ENCODE data around the gene TRIM66. TPM values are rescaled to one million over a fixed set of nuclear protein-coding genes. Genes with fewer than 3 reads are reported as not detected.

The TRIM66 gene
- total RNA-seq, 3 donors from 2014 or later = 9.6 to 21.3 (median 15.9) TPM

DNA sequence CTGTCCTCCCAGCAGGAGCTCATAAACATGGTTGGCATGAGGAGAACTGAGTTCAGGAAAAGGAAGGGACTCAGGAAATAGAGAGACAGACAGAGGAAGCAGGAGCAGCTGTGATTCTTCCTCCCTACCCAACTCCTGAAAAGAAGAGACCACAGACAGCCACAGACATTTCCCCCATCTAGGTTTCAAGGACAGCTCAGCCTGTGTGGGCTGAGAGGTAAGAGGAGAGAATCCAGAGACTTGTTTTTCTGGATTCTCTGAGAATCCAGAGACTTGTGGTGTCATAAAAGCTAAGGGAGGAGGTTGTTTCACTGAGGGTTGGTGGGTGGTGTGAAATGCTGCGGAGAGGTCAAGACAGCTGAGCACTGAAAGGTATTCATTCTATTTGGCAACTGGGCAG lies 69.4 kb downstream of the TRIM66 start:
- TF ChIP-seq CTCF (IDR thresholded peaks at IDR 0.05) = no peak
- DNase-seq = no peak
- H3K4me3 ChIP-seq = no peak overlapping the region
- ATAC-seq = no peak
- no peaks in the 10 kb centered on the region for H3K9me3 ChIP-seq
- no peaks in the 10 kb centered on the region for H3K36me3 ChIP-seq (ENCODE audit: low read depth)
- intact Hi-C loops (cut with DNase I, micrococcal nuclease) = no loop called here
- no peaks in the 10 kb centered on the region for H3K4me1 ChIP-seq (ENCODE audit: low read depth)

DNA sequence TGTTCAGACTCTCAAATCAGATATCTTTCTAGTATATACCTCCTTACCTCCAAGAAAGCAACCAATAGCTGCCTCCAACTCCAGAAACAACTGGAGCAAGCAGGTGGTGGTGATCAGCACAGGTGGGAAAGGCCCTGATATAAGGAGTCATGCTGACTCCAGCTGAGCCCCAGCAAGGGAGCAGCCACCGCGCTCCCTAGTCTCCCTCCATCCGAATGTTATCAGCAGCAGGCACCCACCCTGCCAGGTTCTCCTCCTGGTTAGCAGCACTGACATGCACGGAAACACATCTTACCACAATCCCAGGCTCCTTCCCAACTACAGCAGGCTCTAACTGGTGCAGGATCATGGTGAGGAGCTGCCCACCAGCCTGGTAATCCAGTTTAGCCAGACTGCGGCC lies 69.9 kb downstream of the TRIM66 start:
- no peak for DNase-seq
- ATAC-seq = no peak

DNA sequence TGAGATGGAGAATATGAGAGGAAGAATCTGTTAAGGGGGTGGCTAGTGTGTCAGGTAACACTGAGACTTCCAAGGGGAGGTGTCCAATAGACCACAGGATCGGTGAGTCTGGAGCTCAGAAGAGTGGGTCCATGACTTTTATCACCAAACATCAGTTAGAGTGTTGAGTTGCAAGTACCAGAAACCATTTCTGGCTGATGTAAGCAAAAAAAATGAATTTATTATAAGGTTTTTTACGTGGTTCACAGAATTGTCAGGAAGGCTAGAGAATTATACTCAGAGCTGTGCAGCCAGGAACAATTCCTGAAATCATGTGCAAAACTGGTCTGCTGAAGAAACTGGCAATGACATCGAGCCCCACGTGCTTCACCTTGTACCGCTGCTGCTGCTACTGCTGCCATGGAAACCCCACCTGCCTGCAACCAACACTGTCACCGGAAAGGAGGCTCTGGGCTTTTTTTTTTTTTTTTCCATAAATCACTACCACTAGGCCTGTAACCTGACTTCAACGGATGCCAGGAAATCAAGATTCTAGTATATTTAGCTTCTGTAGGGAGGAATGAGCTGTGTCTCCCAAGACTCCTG lies 71.8 kb downstream of the TRIM66 start:
- intact Hi-C loops (cut with DNase I, micrococcal nuclease) = no loop called here
- Histone ChIP-seq H3K9me3 (no peaks in the 10 kb centered on the region), H3K4me3 (no peak overlapping the region), H3K36me3 (ENCODE audit: low read depth) (no peaks in the 10 kb centered on the region), H3K4me1 (ENCODE audit: low read depth) (no peaks in the 10 kb centered on the region)
- TF ChIP-seq CTCF (IDR thresholded peaks at IDR 0.05) = no peak
- ATAC-seq (no peak), DNase-seq (no peak)

More for the DNA sequence above, 69.9 kb downstream of the TRIM66 start:
- Histone ChIP-seq H3K9me3 (no peaks in the 10 kb centered on the region), H3K36me3 (ENCODE audit: low read depth) (no peaks in the 10 kb centered on the region), H3K4me1 (ENCODE audit: low read depth) (no peaks in the 10 kb centered on the region), H3K4me3 (no peak overlapping the region)
- intact Hi-C loops (cut with DNase I, micrococcal nuclease) = no loop called here
- TF ChIP-seq CTCF (IDR thresholded peaks at IDR 0.05) = no peak

DNA sequence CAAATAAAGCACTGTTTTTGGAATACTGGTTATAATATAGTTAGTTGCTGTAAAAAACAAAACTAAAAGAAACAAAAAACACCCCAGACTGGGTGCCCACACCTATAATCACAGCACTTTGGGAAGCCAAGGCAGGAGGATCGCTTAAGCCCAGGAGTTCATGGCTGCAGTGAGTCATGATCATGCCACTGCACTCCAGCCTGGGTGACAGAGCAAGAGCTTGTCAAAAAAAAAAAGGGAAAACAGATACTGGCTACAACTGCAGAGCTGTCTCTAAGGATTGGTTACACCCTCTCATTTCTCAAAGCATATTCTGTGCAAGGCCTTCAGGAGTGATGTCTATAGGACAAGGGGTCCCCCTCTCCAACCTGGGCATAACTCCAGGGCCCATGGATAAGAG lies 73.8 kb downstream of the TRIM66 start:
- no peaks in the 10 kb centered on the region for H3K9me3 ChIP-seq
- no peaks in the 10 kb centered on the region for H3K36me3 ChIP-seq (ENCODE audit: low read depth)
- TF ChIP-seq CTCF (IDR thresholded peaks at IDR 0.05) = no peak
- no peaks in the 10 kb centered on the region for H3K4me1 ChIP-seq (ENCODE audit: low read depth)
- ATAC-seq = no peak
- DNase-seq = no peak
- intact Hi-C loops (cut with DNase I, micrococcal nuclease) = no loop called here
- H3K4me3 ChIP-seq = no peak overlapping the region

- H3K4me1 ChIP-seq (ENCODE audit: low read depth) = no peaks in the 10 kb centered on the region
- H3K4me3 ChIP-seq = no peak overlapping the region
- ATAC-seq = no peak
- no peak for DNase-seq
- no peak for TF ChIP-seq CTCF (IDR thresholded peaks at IDR 0.05)
- intact Hi-C loops (cut with DNase I, micrococcal nuclease) = no loop called here
- H3K9me3 ChIP-seq = no peaks in the 10 kb centered on the region
- no peaks in the 10 kb centered on the region for H3K36me3 ChIP-seq (ENCODE audit: low read depth)
These were observed 76.4 kb downstream of the TRIM66 start for GRCh38 chr11:8605971-8606563.

Measured in mucosa of descending colon (tissue), 3 donors.